DOHH2 (cell line): ENCODE data around the gene LCAT.

Source experiments
- H3F3A ChIP-seq: fragments of 200-600 bp; sonication (generic), shearing (Covaris generic); 2 replicates; pipeline ENCODE4 v1.6.0; 2016; ENCODE audit warnings: antibody characterized with exemption, mild to moderate bottlenecking; ENCODE audit not compliant: control insufficient read depth, insufficient read depth
- H3K27ac ChIP-seq: fragments of 200-600 bp; sonication (generic); 2 replicates; pipeline ENCODE4 v1.5.1; 2014; ENCODE audit warnings: low read depth, mild to moderate bottlenecking, low read length, moderate library complexity
- H3K27me3 ChIP-seq: fragments of 200-600 bp; sonication (generic); 2 replicates; pipeline ENCODE4 v1.6.1; 2014; ENCODE audit warnings: mild to moderate bottlenecking, low read length, mixed read lengths; ENCODE audit not compliant: control insufficient read depth
- H3K36me3 ChIP-seq: fragments of 200-600 bp; sonication (generic); 2 replicates; pipeline ENCODE4 v1.6.1; 2014; ENCODE audit warnings: mild to moderate bottlenecking, low read length, moderate library complexity, mixed read lengths; ENCODE audit not compliant: control insufficient read depth
- H3K4me1 ChIP-seq: fragments of 200-600 bp; sonication (generic); 2 replicates; pipeline ENCODE4 v1.6.1; 2014; ENCODE audit warnings: mild to moderate bottlenecking, low read length, mixed read lengths; ENCODE audit not compliant: control insufficient read depth
- H3K4me2 ChIP-seq: fragments of 200-600 bp; sonication (generic); 2 replicates; pipeline ENCODE4 v1.6.0; 2014; ENCODE audit warnings: mild to moderate bottlenecking, low read length, moderate library complexity
- H3K4me3 ChIP-seq: fragments of 200-600 bp; sonication (generic); 2 replicates; pipeline ENCODE4 v1.5.1; 2014; ENCODE audit warnings: mild to moderate bottlenecking, low read length, mixed read lengths
- H3K79me2 ChIP-seq: fragments of 200-600 bp; sonication (generic); 2 replicates; pipeline ENCODE4 v1.6.1; 2014; ENCODE audit warnings: mild to moderate bottlenecking, low read length, mixed read lengths; ENCODE audit not compliant: control insufficient read depth
- H3K9me2 ChIP-seq: fragments of 200-600 bp; sonication (generic); replicated peaks from 2 replicates; pipeline ENCODE4 v1.6.1; 2014; ENCODE audit warnings: mild to moderate bottlenecking, low read length, mixed read lengths; ENCODE audit not compliant: control insufficient read depth
- H3K9me3 ChIP-seq: fragments of 200-600 bp; sonication (generic); 2 replicates; pipeline ENCODE4 v1.6.1; 2014; ENCODE audit warnings: antibody characterized with exemption, low read length, mixed read lengths; ENCODE audit not compliant: control insufficient read depth, insufficient read depth
- H4K20me1 ChIP-seq: fragments of 200-600 bp; sonication (generic); 2 replicates; pipeline ENCODE4 v1.6.0; 2014; ENCODE audit warnings: low read depth, mild to moderate bottlenecking, antibody characterized with exemption, low read length, moderate library complexity; ENCODE audit not compliant: control insufficient read depth, insufficient read depth
- CTCF ChIP-seq: fragments of 200-600 bp; sonication (generic); IDR thresholded peaks from one replicate; pipeline ENCODE4 v1.5.1; 2014; ENCODE audit warnings: antibody characterized with exemption, mild to moderate bottlenecking, low read depth, low read length; ENCODE audit not compliant: poor library complexity, severe bottlenecking
- EZH2phosphoT487 ChIP-seq: fragments of 200-600 bp; sonication (generic); IDR thresholded peaks from 2 replicates; pipeline ENCODE4 v1.6.1; 2017; ENCODE audit warnings: borderline replicate concordance, mild to moderate bottlenecking, antibody characterized with exemption, low read length, moderate library complexity, mixed read lengths

The LCAT gene

GRCh38 chr16:67943619-67944504 lies at the start of gene LCAT:
Gene LCAT, minus strand, starts transcription at chr16:67944120. Its CDS starts 19 bp downstream, at chr16:67944101.
- no peak within 1 kb of the TSS for H3K4me3 ChIP-seq
- no peaks in the 10 kb centered on the region for H3K9me3 ChIP-seq
- TF ChIP-seq CTCF: no peak
- no peaks in the 10 kb centered on the region for H4K20me1 ChIP-seq
- no peak within 1 kb of the TSS for H3K27ac ChIP-seq
- no peak within 1 kb of the TSS for H3K4me2 ChIP-seq
- no peaks in the 10 kb centered on the region for H3K9me2 ChIP-seq
- H3K4me1 ChIP-seq: 0 out of 2 replicates have a peak, but pooled peaks cover 3% of the 10 kb centered on the region
- no peaks in the 10 kb centered on the region for H3F3A ChIP-seq
- H3K27me3 ChIP-seq: no peaks in the 10 kb centered on the region
- H3K79me2 ChIP-seq: no peaks in the 10 kb centered on the region
- H3K36me3 ChIP-seq: peaks cover 16% of the 10 kb centered on the region

GRCh38 chr16:67993207-67994039 lies 49.5 kb upstream of the LCAT start:
- Histone ChIP-seq H3K27me3 (no peaks in the 10 kb centered on the region), H3K4me3 (peak overlapping the region; percentile 59), H3K27ac (no peak overlapping the region), H3K9me3 (no peaks in the 10 kb centered on the region), H3K36me3 (no peaks in the 10 kb centered on the region), H3K4me1 (peaks cover 16% of the 10 kb centered on the region), H4K20me1 (no peaks in the 10 kb centered on the region), H3K79me2 (no peaks in the 10 kb centered on the region), H3F3A (no peaks in the 10 kb centered on the region; the same call in 1 of the 2 replicates), H3K4me2 (peak overlapping the region; percentile 76), H3K9me2 (no peaks in the 10 kb centered on the region)
- TF ChIP-seq EZH2phosphoT487: no peak
- TF ChIP-seq CTCF: peak; percentile 97

GRCh38 chr16:67992661-67993206 lies 48.8 kb upstream of the LCAT start:
- Histone ChIP-seq H3K27ac (no peak overlapping the region), H4K20me1 (no peaks in the 10 kb centered on the region), H3K4me3 (peak overlapping the region; percentile 24), H3K79me2 (no peaks in the 10 kb centered on the region), H3K9me2 (no peaks in the 10 kb centered on the region), H3K36me3 (no peaks in the 10 kb centered on the region), H3K4me2 (peak overlapping the region; percentile 76), H3F3A (no peaks in the 10 kb centered on the region; the same call in 1 of the 2 replicates), H3K27me3 (no peaks in the 10 kb centered on the region), H3K4me1 (peaks cover 16% of the 10 kb centered on the region), H3K9me3 (no peaks in the 10 kb centered on the region)
- TF ChIP-seq EZH2phosphoT487 (no peak), CTCF (no peak)
